Activated T-helper 1 cell treated with anti-CD3 and anti-CD28 coated beads, Interleukin-12 subunit alpha, Interleukin-12 subunit beta, Interleukin-2, Interleukin-4 antibody, amounts not matched to agents 30 ng/mL and 10 ng/mL and 1 ng/mL, durations not matched to agents 14 hours and 24 hours and 36 hours (primary cell): ENCODE measurements around the gene CTSH. TPM values are rescaled to one million over a fixed set of nuclear protein-coding genes. Genes with fewer than 3 reads are reported as not detected.

Experiments
- DNase-seq: peaks from one replicate; pipeline ENCODE4 v3.0.0; 2021; ENCODE audit warnings: low spot score
- H3K27ac Mint-ChIP-seq: one replicate; pipeline ENCODE4 v1.8.0; 2021; ENCODE audit warnings: mild to moderate bottlenecking, mixed read lengths
- H3K27me3 Mint-ChIP-seq: one replicate; pipeline ENCODE4 v1.8.0; 2022; ENCODE audit warnings: mild to moderate bottlenecking, moderate library complexity, mixed read lengths; ENCODE audit not compliant: insufficient read depth
- H3K36me3 Mint-ChIP-seq: one replicate; pipeline ENCODE4 v1.8.0; 2021; ENCODE audit warnings: low read depth, mixed read lengths
- H3K4me1 Mint-ChIP-seq: one replicate; pipeline ENCODE4 v1.8.0; 2021; ENCODE audit warnings: low read depth, mixed read lengths
- H3K4me3 Mint-ChIP-seq: one replicate; pipeline ENCODE4 v1.8.0; 2021; ENCODE audit warnings: mild to moderate bottlenecking, moderate library complexity, mixed read lengths
- H3K9me3 Mint-ChIP-seq: one replicate; pipeline ENCODE4 v1.8.0; 2021; ENCODE audit warnings: mixed read lengths
- intact Hi-C: fragments of 100-400 bp; cut with micrococcal nuclease; formaldehyde crosslinking; loops from one replicate; pipeline ENCODE4 v1.15.1; 2024
- total RNA-seq: library from RNA; stranded (reverse); gene quantifications from 2 replicates; pipeline ENCODE4 v1.2.3, GENCODE V29; 2022

Gene CTSH, protein sequence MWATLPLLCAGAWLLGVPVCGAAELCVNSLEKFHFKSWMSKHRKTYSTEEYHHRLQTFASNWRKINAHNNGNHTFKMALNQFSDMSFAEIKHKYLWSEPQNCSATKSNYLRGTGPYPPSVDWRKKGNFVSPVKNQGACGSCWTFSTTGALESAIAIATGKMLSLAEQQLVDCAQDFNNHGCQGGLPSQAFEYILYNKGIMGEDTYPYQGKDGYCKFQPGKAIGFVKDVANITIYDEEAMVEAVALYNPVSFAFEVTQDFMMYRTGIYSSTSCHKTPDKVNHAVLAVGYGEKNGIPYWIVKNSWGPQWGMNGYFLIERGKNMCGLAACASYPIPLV
- 50.9 and 57.3 TPM in 2 replicates for total RNA-seq

DNA sequence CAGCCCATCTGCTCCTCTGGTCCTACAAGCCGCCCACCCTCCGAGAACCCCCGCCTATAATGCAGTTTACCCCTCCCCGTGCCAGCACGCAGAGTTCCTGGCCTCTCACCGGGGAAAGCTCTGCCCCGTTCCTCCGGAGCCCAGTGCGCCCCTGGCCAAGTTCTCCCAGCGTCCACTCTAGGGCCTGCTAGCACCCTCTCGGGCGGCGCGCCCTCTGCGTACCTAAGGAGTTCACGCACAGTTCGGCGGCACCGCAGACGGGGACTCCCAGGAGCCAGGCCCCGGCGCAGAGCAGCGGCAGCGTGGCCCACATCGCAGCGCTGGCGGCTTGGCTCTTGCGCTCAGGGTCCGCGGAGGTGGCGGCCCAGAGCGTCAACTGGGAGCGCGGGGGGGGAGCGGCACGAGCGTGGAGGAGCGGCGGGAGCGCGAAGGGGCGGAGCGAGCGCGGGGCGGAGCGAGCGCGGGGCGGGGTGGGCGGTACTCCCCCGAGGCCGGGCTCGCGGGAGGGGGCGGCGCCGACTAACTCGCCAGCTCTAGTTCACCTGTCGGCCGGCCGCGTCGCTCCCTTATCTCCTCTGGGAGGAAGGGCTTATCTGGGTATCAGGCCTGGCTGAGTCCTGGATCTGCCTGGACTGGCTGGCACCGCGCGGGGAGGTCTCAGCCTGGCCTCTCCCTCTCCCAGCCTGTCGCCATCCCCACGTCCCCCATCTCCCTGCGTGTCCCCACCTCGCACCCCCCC is at the start of gene CTSH:
CTSH (minus strand) TSS at position 378 of the 739 bp plus-strand sequence; CDS start at position 313, 65 bp downstream.
- Mint-ChIP-seq H3K4me3 (peak within 1 kb of the TSS; percentile 84), H3K27me3 (peaks cover 31% of the 10 kb centered on the region), H3K4me1 (peaks cover 7% of the 10 kb centered on the region), H3K36me3 (peaks cover 3% of the 10 kb centered on the region), H3K9me3 (no peaks in the 10 kb centered on the region), H3K27ac (peak within 1 kb of the TSS; percentile 44)
- peak; percentile 63 for DNase-seq
- intact Hi-C loops: no loop called here

DNA sequence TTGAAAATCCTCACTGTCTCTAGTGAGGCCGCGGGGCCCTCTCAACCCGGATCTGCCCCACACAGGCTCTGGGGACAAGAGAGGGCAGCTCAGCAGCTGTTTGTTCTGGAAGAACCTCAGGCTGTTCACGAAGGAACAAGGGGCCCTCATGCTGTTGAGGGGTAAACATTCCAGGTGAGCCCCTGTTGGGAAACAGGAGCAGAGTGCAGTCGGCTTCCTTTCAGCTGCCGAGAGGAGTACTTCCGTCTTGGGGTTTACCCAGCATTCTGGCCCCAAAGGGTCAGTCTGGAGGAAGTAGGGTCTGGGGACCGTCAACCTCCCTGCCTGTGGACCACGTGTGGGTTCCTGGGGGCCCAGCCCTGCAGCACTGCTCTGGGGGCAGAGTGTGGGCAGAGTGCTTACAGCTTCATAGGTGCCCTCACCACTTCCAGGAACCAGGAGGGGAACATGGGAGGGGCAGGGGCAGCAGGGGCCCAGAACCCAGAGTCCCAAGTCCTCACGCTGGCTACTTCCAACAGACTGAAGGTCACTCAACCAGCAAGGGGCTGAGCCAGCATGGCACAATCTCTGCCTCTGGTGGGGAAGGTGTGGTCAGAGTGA is 49.2 kb upstream of the CTSH start:
- H3K4me1 Mint-ChIP-seq: peaks cover 7% of the 10 kb centered on the region
- no peaks in the 10 kb centered on the region for H3K36me3 Mint-ChIP-seq
- H3K27ac Mint-ChIP-seq: no peak overlapping the region
- no peak overlapping the region for H3K4me3 Mint-ChIP-seq
- H3K27me3 Mint-ChIP-seq: peaks cover 6% of the 10 kb centered on the region
- intact Hi-C loops: no loop called here
- no peak for DNase-seq
- H3K9me3 Mint-ChIP-seq: no peaks in the 10 kb centered on the region

DNA sequence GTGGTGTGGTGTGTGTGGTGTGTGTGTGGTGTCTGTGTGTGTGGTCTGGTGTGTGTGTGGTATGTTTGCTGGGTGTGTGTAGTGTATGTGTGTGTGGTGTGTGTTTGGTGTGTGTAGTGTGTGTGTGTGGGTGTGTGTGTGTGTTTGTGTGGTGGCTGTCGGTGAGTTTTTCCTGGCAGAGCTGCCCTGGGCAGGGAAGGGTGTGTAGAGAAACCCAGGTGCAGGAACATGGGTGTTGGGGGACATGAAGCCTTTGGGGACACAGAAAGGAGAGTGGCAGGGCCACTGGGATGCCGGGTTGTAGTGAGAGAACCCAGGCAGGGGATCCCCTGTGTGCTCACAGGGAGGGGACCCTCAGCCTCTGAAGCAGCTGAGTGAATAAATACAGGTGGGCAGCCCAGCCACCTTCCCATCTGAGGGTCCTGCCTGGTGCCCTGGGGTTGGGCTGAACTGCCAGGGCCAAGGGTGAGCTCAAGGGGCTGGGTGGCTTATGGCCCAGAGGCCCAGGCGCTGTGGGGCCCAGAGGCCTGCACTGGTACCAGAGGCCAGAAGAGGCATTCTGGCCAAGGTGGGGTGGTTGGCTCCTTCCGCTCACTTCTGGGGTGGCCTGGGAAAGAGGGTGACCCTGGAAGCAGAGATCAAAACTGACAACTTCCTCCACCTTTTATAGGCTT is 48.5 kb upstream of the CTSH start:
- no peak overlapping the region for H3K4me3 Mint-ChIP-seq
- no peak for DNase-seq
- H3K27me3 Mint-ChIP-seq: peaks cover 6% of the 10 kb centered on the region
- H3K4me1 Mint-ChIP-seq: peaks cover 11% of the 10 kb centered on the region
- no peaks in the 10 kb centered on the region for H3K9me3 Mint-ChIP-seq
- peak overlapping the region; percentile 61 for H3K27ac Mint-ChIP-seq
- H3K36me3 Mint-ChIP-seq: no peaks in the 10 kb centered on the region
- intact Hi-C loops: no loop called here

DNA sequence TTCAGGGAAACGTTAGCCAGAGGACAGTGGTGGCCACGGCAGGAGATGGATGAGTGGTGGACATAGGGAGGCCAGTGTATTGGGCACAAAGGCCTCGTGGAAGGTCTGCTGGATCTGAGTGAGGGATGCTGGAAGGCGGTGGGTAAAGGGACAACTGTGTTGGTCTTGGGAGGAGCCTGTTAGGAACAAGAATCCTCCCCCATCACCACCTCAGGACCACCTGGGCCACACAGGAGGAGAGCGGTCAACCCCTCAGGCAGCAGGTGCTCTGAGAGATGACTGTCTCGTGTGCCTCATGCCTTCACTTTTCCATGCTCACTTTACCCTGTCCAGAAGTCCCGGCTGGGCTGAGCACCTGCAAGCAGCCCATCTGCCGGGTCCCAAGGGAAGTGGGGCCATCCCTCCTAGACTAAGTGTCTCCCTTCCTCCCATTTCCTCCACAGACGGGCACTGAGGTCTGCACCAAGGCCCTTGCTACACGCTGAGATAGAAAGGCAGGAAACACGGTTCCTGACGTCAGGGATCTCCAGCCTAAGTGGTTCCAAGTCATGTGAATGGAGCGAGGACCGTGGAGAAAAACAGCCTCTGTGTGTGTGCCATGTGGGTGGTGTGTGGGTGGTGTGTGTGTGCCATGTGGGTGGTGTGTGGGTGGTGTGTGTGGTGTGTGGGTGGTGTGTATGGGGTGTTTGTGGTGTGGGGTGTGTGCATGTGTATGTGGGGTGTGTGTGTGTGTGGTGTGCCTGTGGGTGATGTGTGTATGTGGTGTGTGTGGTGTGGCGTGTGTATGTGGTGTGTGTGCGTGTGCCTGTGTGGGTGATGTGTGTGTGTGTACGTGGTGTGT is 47.8 kb upstream of the CTSH start:
- Mint-ChIP-seq H3K27me3 (peaks cover 10% of the 10 kb centered on the region), H3K27ac (peak overlapping the region; percentile 61), H3K4me3 (no peak overlapping the region), H3K36me3 (no peaks in the 10 kb centered on the region), H3K9me3 (no peaks in the 10 kb centered on the region), H3K4me1 (peaks cover 19% of the 10 kb centered on the region)
- intact Hi-C loops: no loop called here
- DNase-seq: no peak

GRCh38 chr15:78991879-78992278 is 47.0 kb upstream of the CTSH start:
- Mint-ChIP-seq H3K4me1 (peaks cover 20% of the 10 kb centered on the region), H3K27me3 (peaks cover 13% of the 10 kb centered on the region), H3K4me3 (no peak overlapping the region), H3K36me3 (no peaks in the 10 kb centered on the region), H3K9me3 (no peaks in the 10 kb centered on the region), H3K27ac (no peak overlapping the region)
- intact Hi-C loops: no loop called here
- DNase-seq: no peak

GRCh38 chr15:78991476-78991875 is 46.6 kb upstream of the CTSH start:
- peaks cover 20% of the 10 kb centered on the region for H3K4me1 Mint-ChIP-seq
- H3K27me3 Mint-ChIP-seq: peaks cover 13% of the 10 kb centered on the region
- H3K36me3 Mint-ChIP-seq: no peaks in the 10 kb centered on the region
- no peaks in the 10 kb centered on the region for H3K9me3 Mint-ChIP-seq
- no peak overlapping the region for H3K4me3 Mint-ChIP-seq
- DNase-seq: no peak
- intact Hi-C loops: no loop called here
- H3K27ac Mint-ChIP-seq: no peak overlapping the region

- no peak overlapping the region for H3K4me3 Mint-ChIP-seq
- intact Hi-C loops: no loop called here
- peaks cover 13% of the 10 kb centered on the region for H3K27me3 Mint-ChIP-seq
- no peak for DNase-seq
- H3K4me1 Mint-ChIP-seq: peaks cover 20% of the 10 kb centered on the region
- no peak overlapping the region for H3K27ac Mint-ChIP-seq
- no peaks in the 10 kb centered on the region for H3K36me3 Mint-ChIP-seq
- no peaks in the 10 kb centered on the region for H3K9me3 Mint-ChIP-seq
Measured at GRCh38 chr15:78990278-78990677, 45.4 kb upstream of the CTSH start.

GRCh38 chr15:78989701-78990240 is 44.9 kb upstream of the CTSH start:
- no peaks in the 10 kb centered on the region for H3K36me3 Mint-ChIP-seq
- H3K4me3 Mint-ChIP-seq: no peak overlapping the region
- no peak overlapping the region for H3K27ac Mint-ChIP-seq
- peaks cover 13% of the 10 kb centered on the region for H3K27me3 Mint-ChIP-seq
- DNase-seq: no peak
- no peaks in the 10 kb centered on the region for H3K9me3 Mint-ChIP-seq
- intact Hi-C loops: no loop called here
- H3K4me1 Mint-ChIP-seq: peaks cover 20% of the 10 kb centered on the region

DNA sequence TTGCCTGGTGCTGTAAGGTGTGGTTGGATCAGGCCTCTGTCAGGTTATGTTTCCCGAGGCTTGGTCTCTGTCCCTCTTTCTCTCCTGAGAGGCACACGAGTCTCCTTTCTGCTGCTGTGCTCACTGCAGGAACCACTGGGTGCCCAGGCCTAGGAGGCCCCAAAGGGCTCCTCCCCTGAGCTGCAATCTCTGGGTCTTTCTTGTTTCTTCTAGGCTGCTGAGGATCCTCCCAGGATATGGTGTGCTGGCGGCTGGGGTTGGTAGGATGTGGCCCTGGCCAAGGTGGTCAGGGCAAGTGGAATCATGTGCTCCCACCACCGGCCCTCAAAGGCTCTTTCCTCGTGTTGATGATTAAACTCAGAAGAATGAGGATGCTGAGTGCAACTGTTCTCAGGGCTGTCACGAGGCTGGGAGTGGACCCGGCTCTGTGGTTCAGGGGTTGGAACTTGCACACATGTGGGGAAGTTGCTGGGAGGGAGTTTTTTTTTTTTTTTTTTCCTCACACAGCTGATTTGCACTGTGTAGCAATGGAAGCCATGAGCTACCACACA is 43.6 kb upstream of the CTSH start:
- H3K27me3 Mint-ChIP-seq: peaks cover 13% of the 10 kb centered on the region
- intact Hi-C loops: no loop called here
- H3K36me3 Mint-ChIP-seq: no peaks in the 10 kb centered on the region
- H3K4me3 Mint-ChIP-seq: no peak overlapping the region
- H3K9me3 Mint-ChIP-seq: no peaks in the 10 kb centered on the region
- peak; percentile 9 for DNase-seq
- peak overlapping the region; percentile 23 for H3K27ac Mint-ChIP-seq
- peaks cover 20% of the 10 kb centered on the region for H3K4me1 Mint-ChIP-seq

- peaks cover 16% of the 10 kb centered on the region for H3K27me3 Mint-ChIP-seq
Measured at GRCh38 chr15:78987556-78988360, 42.9 kb upstream of the CTSH start.

GRCh38 chr15:78985859-78986475 is 41.1 kb upstream of the CTSH start:
- Mint-ChIP-seq H3K4me1 (peaks cover 13% of the 10 kb centered on the region), H3K9me3 (no peaks in the 10 kb centered on the region), H3K4me3 (no peak overlapping the region), H3K27ac (no peak overlapping the region), H3K36me3 (no peaks in the 10 kb centered on the region), H3K27me3 (peaks cover 18% of the 10 kb centered on the region)
- intact Hi-C loops: no loop called here
- no peak for DNase-seq

More at GRCh38 chr15:78987556-78988360, 42.9 kb upstream of the CTSH start:
- DNase-seq: no peak
- no peaks in the 10 kb centered on the region for H3K36me3 Mint-ChIP-seq
- no peaks in the 10 kb centered on the region for H3K9me3 Mint-ChIP-seq
- intact Hi-C loops: no loop called here
- H3K4me1 Mint-ChIP-seq: peaks cover 13% of the 10 kb centered on the region
- no peak overlapping the region for H3K4me3 Mint-ChIP-seq
- H3K27ac Mint-ChIP-seq: no peak overlapping the region
